Prostate gland (tissue), 2 donors: Measurements from ENCODE around the gene USP24. TPM values are rescaled to one million over a fixed set of nuclear protein-coding genes. Genes with fewer than 3 reads are reported as not detected.
"Not testable (repeated sequence)": the region's sequence is repeated elsewhere in the genome, so short reads cannot be mapped to it uniquely, and the experiment has no call there.

Experiments used
- DNase-seq: peaks from one replicate; pipeline ENCODE4 v3.0.0-alpha.2; 2019; ENCODE audit warnings: low spot score
- H3K27ac ChIP-seq, 2 donors: fragments of 200-600 bp; sonication (generic); 2 replicates each; pipeline ENCODE4 v1.5.1; 2017 to 2019
- H3K27me3 ChIP-seq: fragments of 200-600 bp; sonication (generic); replicated peaks from 2 replicates; pipeline ENCODE4 v1.5.1; 2019; ENCODE audit not compliant: insufficient read depth
- H3K36me3 ChIP-seq, 2 donors: fragments of 200-600 bp; sonication (generic); 1 replicate in 1 of 2; 2 replicates in 1 of 2; pipeline versions ENCODE4 v1.5.1 to v1.8.1; 2017 to 2019
- H3K4me1 ChIP-seq: fragments of 200-600 bp; sonication (generic); replicated peaks from 2 replicates; pipeline ENCODE4 v1.5.1; 2019
- H3K4me3 ChIP-seq, 2 donors: fragments of 200-600 bp; sonication (generic); 2 replicates each; pipeline ENCODE4 v1.5.1; 2017 to 2019
- H3K9me3 ChIP-seq: fragments of 200-600 bp; sonication (generic); 2 replicates; pipeline ENCODE4 v1.5.1; 2017
- POLR2A ChIP-seq: fragments of 450-650 bp; IDR thresholded peaks from one replicate; pipeline ENCODE4 v1.6.1; 2016; ENCODE audit warnings: antibody characterized with exemption, mild to moderate bottlenecking
- POLR2AphosphoS5 ChIP-seq: sonication (generic); formaldehyde crosslinking; IDR thresholded peaks from one replicate; pipeline ENCODE4 v1.6.1; 2017; ENCODE audit warnings: antibody characterized with exemption
- WGBS: methylation state at CpG from one replicate; pipeline ENCODE4 v1.1.5; 2018; 5-methylcytosine and 5-hydroxymethylcytosine counted together
- intact Hi-C: fragments of 100-400 bp; cut with DNase I; formaldehyde crosslinking; loops from one replicate; pipeline ENCODE4 v1.14.2; 2022
- total RNA-seq, 2 donors: library from RNA; depleted of rRNA; stranded (reverse); fragments of >200 nt; gene quantifications; one replicate each; pipeline ENCODE4 v1.1.0, GENCODE V29; 2016
- TF ChIP-seq, protein P1 (sequence below), 4 experiments: fragments of 200-600 bp in 2 of 4; fragments of 450-650 bp in 2 of 4; sonication (generic) in 2 of 4; IDR thresholded peaks; 1 replicate in 3 of 4; 2 replicates in 1 of 4; pipeline ENCODE4 v1.5.1; 2016 to 2019; ENCODE audit warnings: antibody characterized with exemption in 4 of 4, mild to moderate bottlenecking in 2 of 4, moderate library complexity in 2 of 4

The USP24 gene
- total RNA-seq, 2 donors from 2014 or later, result 29.7 to 44.6 TPM

DNA sequence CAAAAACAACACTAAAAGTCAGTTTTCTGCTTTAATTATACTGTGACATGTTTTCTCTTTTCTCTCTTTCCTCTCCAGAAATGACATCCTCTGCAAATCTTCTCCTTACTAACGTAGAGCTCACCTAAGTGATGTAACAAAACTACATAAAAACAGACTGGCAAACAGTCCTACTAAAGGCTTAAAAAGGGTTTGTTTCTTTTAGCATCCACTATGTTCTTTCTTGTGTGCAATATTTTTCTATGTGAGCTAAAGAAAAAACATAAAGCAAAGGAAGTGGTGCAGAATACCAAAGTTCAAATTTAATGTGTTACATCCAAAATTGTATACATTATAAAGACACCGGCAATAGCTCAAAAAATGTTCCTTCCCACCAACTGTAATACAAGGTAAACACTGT lies 14.5 kb downstream of the USP24 start:
- Histone ChIP-seq H3K4me3 (no peak overlapping the region), H3K27ac (no peak overlapping the region), H3K27me3 (no peaks in the 10 kb centered on the region), H3K36me3 (no peaks in the 10 kb centered on the region), H3K4me1 (no peaks in the 10 kb centered on the region), H3K9me3 (no peaks in the 10 kb centered on the region)
- intact Hi-C loops, result no loop called here
- TF ChIP-seq, protein P1, sequence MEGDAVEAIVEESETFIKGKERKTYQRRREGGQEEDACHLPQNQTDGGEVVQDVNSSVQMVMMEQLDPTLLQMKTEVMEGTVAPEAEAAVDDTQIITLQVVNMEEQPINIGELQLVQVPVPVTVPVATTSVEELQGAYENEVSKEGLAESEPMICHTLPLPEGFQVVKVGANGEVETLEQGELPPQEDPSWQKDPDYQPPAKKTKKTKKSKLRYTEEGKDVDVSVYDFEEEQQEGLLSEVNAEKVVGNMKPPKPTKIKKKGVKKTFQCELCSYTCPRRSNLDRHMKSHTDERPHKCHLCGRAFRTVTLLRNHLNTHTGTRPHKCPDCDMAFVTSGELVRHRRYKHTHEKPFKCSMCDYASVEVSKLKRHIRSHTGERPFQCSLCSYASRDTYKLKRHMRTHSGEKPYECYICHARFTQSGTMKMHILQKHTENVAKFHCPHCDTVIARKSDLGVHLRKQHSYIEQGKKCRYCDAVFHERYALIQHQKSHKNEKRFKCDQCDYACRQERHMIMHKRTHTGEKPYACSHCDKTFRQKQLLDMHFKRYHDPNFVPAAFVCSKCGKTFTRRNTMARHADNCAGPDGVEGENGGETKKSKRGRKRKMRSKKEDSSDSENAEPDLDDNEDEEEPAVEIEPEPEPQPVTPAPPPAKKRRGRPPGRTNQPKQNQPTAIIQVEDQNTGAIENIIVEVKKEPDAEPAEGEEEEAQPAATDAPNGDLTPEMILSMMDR (IDR thresholded peaks at IDR 0.05), result no peak
- TF ChIP-seq POLR2A, result no peak
- TF ChIP-seq POLR2AphosphoS5, result no peak
- 40% methylated on average over 2 of the region's 2 CpGs for WGBS
- no peak for DNase-seq

DNA sequence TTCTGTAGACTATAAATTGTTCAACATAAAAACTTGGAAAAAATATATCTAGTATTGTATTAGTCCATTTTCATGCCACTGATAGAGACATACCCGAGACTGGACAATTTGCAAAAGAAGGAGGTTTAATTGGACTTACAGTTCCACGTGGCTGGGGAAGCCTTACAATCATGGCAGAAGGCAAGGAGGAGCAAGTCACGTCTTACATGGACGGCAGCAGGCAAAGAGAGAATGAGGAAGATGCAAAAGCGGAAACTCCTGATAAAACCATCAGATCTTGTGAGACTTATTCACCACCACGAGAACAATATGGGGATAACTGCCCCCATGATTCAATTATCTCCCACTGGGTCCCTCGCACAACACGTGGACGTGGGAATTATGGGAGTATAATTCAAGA lies 15.4 kb downstream of the USP24 start:
- H3K9me3 ChIP-seq, H3K36me3 ChIP-seq, DNase-seq, H3K4me3 ChIP-seq, H3K4me1 ChIP-seq, intact Hi-C loops, H3K27ac ChIP-seq, H3K27me3 ChIP-seq: not testable (repeated sequence)
- 87% methylated on average over 9 of the region's 9 CpGs for WGBS

DNA sequence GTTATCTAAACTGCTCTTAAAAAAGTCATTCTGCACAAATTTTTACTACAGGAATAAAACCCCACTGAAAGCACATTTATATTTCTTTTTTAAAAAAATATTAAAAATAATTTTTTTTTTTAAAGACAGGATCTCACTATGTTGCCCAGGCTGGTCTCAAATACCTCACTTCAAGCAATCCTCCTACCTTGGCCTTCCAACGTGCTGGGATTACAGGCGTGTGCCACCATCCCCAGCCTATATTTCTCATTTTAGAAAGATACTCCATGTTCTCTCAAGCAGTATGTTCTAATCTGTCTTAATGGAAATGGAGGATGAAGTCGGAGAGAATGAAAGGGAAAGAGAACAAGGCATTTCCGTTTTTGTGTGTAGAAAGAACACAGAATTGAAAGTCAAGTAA lies 17.1 kb downstream of the USP24 start:
- DNase-seq, result no peak
- no peak overlapping the region for H3K27ac ChIP-seq
- no peak overlapping the region for H3K4me3 ChIP-seq
- intact Hi-C loops, result no loop called here
- H3K9me3 ChIP-seq, result no peaks in the 10 kb centered on the region
- WGBS, result 91% methylated on average over 4 of the region's 4 CpGs
- H3K27me3 ChIP-seq, result no peaks in the 10 kb centered on the region
- no peaks in the 10 kb centered on the region for H3K36me3 ChIP-seq
- TF ChIP-seq, protein P1 (IDR thresholded peaks at IDR 0.05), result no peak
- no peak for TF ChIP-seq POLR2A
- TF ChIP-seq POLR2AphosphoS5, result no peak
- H3K4me1 ChIP-seq, result no peaks in the 10 kb centered on the region

DNA sequence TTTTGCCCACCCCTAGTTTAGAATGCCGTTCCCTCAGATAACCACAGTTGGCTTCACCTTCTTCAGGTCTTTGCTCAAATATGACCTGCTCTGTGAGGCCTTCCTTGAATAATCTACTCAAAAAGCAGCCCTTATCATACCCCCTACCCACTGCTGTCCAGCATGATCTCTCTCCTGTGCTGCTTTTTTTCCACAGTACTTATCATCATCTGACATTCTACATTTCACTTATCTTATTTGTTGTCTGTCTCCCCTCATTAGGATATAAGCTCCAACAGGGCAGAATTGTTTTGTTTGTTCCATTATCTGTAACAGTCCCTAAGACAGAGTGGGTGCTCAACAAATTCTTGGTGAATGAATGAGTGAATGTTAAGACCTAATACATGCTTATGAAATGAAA lies 18.1 kb downstream of the USP24 start:
- TF ChIP-seq POLR2AphosphoS5 (no peak), POLR2A (no peak)
- TF ChIP-seq, protein P1 (IDR thresholded peaks at IDR 0.05), result no peak
- Histone ChIP-seq H3K36me3 (no peaks in the 10 kb centered on the region), H3K4me1 (no peaks in the 10 kb centered on the region), H3K27ac (no peak overlapping the region), H3K27me3 (no peaks in the 10 kb centered on the region), H3K9me3 (no peaks in the 10 kb centered on the region), H3K4me3 (no peak overlapping the region)
- intact Hi-C loops, result no loop called here
- no peak for DNase-seq
- 94% methylated on average over 1 of the region's 1 CpG for WGBS

DNA sequence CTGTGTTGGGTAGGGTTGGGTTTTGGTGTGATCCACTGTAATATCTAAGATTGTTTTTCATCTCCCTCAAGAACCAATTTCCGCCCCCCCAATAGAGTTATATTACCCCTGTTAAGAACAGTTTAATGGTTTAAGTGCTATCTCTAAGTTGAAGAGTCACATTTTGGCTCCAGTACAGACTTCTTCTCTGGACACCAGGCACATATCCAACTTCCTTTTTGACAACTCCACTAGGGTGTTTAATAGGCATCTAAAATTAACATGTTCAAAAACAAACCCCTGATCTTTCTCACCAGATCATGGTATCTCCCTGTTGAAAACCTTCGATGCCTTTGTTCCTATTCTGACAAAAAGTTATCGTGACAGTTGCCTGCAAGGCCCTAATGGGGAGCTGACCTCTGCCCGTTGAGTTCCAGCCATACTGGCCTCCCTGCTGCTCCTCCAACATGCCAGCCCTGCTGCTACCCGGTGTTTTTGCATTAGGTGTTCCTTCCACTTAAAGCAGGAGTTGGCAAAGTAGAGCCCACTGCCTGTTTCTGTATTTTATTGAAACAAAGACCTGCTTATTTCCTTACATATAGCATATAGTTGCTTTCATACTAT lies 18.6 kb downstream of the USP24 start:
- no peaks in the 10 kb centered on the region for H3K4me1 ChIP-seq
- DNase-seq, result no peak

More for the DNA sequence above, 18.6 kb downstream of the USP24 start:
- no peaks in the 10 kb centered on the region for H3K36me3 ChIP-seq
- H3K9me3 ChIP-seq, result no peaks in the 10 kb centered on the region
- no peaks in the 10 kb centered on the region for H3K27me3 ChIP-seq
- H3K4me3 ChIP-seq, result no peak overlapping the region
- 71% methylated on average over 5 of the region's 5 CpGs for WGBS
- TF ChIP-seq, protein P1 (IDR thresholded peaks at IDR 0.05), result no peak
- TF ChIP-seq POLR2A (no peak), POLR2AphosphoS5 (no peak)
- intact Hi-C loops, result no loop called here
- H3K27ac ChIP-seq, result no peak overlapping the region
